GM18505 (cell line): ENCODE data around the gene TLCD3A.
A peak's percentile ranks its signal among the peaks of the same experiment; 100 is the strongest.
"Not testable (repeated sequence)": the region's sequence is repeated elsewhere in the genome, so short reads cannot be mapped to it uniquely, and the experiment has no call there.

Source experiments
- ATAC-seq: cut with Tn5 transposase; IDR thresholded peaks from one replicate; pipeline ENCODE4 v1.9.1; 2021; ENCODE audit not compliant: unreplicated experiment
- POLR2A ChIP-seq: IDR thresholded peaks from 4 replicates; pipeline ENCODE4 v1.6.1; 2011; ENCODE audit warnings: borderline replicate concordance; ENCODE audit not compliant: insufficient read depth, insufficient read length; ENCODE audit errors: extremely low read depth

TLCD3A gene

GRCh38 chr17:732067-732901, at the start of gene TLCD3A:
Gene TLCD3A (plus strand): TSS chr17:732596. CDS start chr17:732648, 52 bp downstream.
- TF ChIP-seq POLR2A = peak; percentile 28
- peak; percentile 66 for ATAC-seq

- ATAC-seq = no peak
- TF ChIP-seq POLR2A = no peak
Measured at GRCh38 chr17:683040-683439, 49.4 kb upstream of the TLCD3A start.

- no peak for ATAC-seq
- TF ChIP-seq POLR2A = no peak
Measured at GRCh38 chr17:683499-684254, 48.7 kb upstream of the TLCD3A start.

- no peak for ATAC-seq
- no peak for TF ChIP-seq POLR2A
Measured at GRCh38 chr17:685006-685405, 47.4 kb upstream of the TLCD3A start.

GRCh38 chr17:688100-688989, 44.1 kb upstream of the TLCD3A start:
- TF ChIP-seq POLR2A = no peak
- no peak for ATAC-seq

GRCh38 chr17:689556-690275, 42.7 kb upstream of the TLCD3A start:
- TF ChIP-seq POLR2A = no peak
- no peak for ATAC-seq

- no peak for ATAC-seq
- no peak for TF ChIP-seq POLR2A
Measured at GRCh38 chr17:690361-690760, 42.0 kb upstream of the TLCD3A start.

- ATAC-seq = no peak
- TF ChIP-seq POLR2A = no peak
Measured at GRCh38 chr17:691423-691822, 41.0 kb upstream of the TLCD3A start.

GRCh38 chr17:692116-692515, 40.3 kb upstream of the TLCD3A start:
- TF ChIP-seq POLR2A = no peak
- no peak for ATAC-seq

- no peak for ATAC-seq
- TF ChIP-seq POLR2A = no peak
Measured at GRCh38 chr17:693791-694638, 38.4 kb upstream of the TLCD3A start.

- ATAC-seq = no peak
- TF ChIP-seq POLR2A = no peak
Measured at GRCh38 chr17:696369-696768, 36.0 kb upstream of the TLCD3A start.

GRCh38 chr17:697682-698081, 34.7 kb upstream of the TLCD3A start:
- ATAC-seq = no peak

GRCh38 chr17:698096-698495, 34.3 kb upstream of the TLCD3A start:
- ATAC-seq = not testable (repeated sequence)

More at GRCh38 chr17:697682-698081, 34.7 kb upstream of the TLCD3A start:
- no peak for TF ChIP-seq POLR2A
